Calu3 (cell line): ENCODE results near the gene ZNF333. TPM values are rescaled to one million over a fixed set of nuclear protein-coding genes. Genes with fewer than 3 reads are reported as not detected.

Source experiments
- BruUV-seq: library from RNA; stranded (reverse); fragments of 400-500 nt; replicated peaks from 2 replicates; lab custom pipeline; 2021; lab: Mats Ljungman, UMichigan
- CTCF ChIA-PET: fragments of 300-600 bp; sonication (Branson Sonifier 250); formaldehyde crosslinking; loops from one replicate; lab custom pipeline; 2022; ENCODE audit warnings: antibody characterized with exemption; lab: Charles Lee
- DNase-seq: peaks from one replicate; pipeline ENCODE4 v3.0.0; 2022
- H3K27ac Mint-ChIP-seq: one replicate; pipeline ENCODE4 v1.8.0; 2022; ENCODE audit warnings: mixed read lengths; ENCODE audit not compliant: unreplicated experiment
- H3K27me3 Mint-ChIP-seq: one replicate; pipeline ENCODE4 v1.8.0; 2022; ENCODE audit warnings: mixed read lengths; ENCODE audit not compliant: unreplicated experiment
- H3K36me3 Mint-ChIP-seq: one replicate; pipeline ENCODE4 v1.8.0; 2022; ENCODE audit warnings: mild to moderate bottlenecking, moderate library complexity, mixed read lengths; ENCODE audit not compliant: insufficient read depth, unreplicated experiment
- H3K4me1 Mint-ChIP-seq: one replicate; pipeline ENCODE4 v1.8.0; 2022; ENCODE audit warnings: mild to moderate bottlenecking, low read depth, mixed read lengths; ENCODE audit not compliant: unreplicated experiment
- H3K4me3 Mint-ChIP-seq: one replicate; pipeline ENCODE4 v1.8.0; 2022; ENCODE audit warnings: mild to moderate bottlenecking, low read depth, moderate library complexity, mixed read lengths; ENCODE audit not compliant: unreplicated experiment
- H3K9me3 Mint-ChIP-seq: one replicate; pipeline ENCODE4 v1.8.0; 2022; ENCODE audit warnings: low read depth, mixed read lengths; ENCODE audit not compliant: unreplicated experiment
- intact Hi-C: fragments of 100-400 bp; cut with micrococcal nuclease; formaldehyde crosslinking; loops from one replicate; pipeline ENCODE4 v1.10.0; 2022; ENCODE audit not compliant: unreplicated experiment
- total RNA-seq: library from RNA; stranded (reverse); gene quantifications from 2 replicates; pipeline ENCODE4 v1.2.3, GENCODE V29; 2022
- TF ChIP-seq, protein P1 (sequence below): fragments of 200-600 bp; IDR thresholded peaks from one replicate; pipeline ENCODE4 v1.8.0; 2022; ENCODE audit warnings: antibody characterized with exemption; ENCODE audit not compliant: unreplicated experiment

Gene ZNF333
- total RNA-seq, 1 experiment from 2014 or later, result 5.8 TPM

DNA sequence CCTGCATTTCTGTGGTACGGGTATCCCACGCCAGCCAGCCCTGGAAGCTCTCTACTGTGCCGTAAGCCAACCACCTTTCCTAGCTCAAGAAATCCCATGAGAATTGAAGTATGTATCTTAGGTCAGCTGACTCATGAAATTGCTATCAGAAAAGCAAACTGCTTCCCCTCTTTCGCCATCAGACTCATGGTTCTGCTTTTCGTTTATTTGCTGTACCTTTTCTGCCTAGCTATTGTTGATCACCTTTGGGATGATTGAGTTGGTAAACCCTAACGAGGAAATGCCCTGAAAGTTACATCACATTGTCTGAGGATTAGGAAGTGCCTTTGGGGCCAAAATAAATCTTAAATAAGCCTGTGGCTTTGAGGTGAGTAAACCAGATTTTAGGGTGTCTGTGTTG is 15.1 kb upstream of the ZNF333 start, which contains the start of gene ADGRE3:
Gene ADGRE3, minus strand, starts transcription at position 81 of the 400 bp plus-strand sequence. Its CDS starts 74 bp downstream, at position 7.
- no TSS peak for BruUV-seq
- Mint-ChIP-seq H3K27me3 (peaks cover 39% of the 10 kb centered on the region), H3K9me3 (no peaks in the 10 kb centered on the region), H3K4me3 (no peak within 1 kb of the TSS), H3K27ac (no peak within 1 kb of the TSS), H3K4me1 (no peaks in the 10 kb centered on the region), H3K36me3 (no peaks in the 10 kb centered on the region)
- TF ChIP-seq, protein P1, sequence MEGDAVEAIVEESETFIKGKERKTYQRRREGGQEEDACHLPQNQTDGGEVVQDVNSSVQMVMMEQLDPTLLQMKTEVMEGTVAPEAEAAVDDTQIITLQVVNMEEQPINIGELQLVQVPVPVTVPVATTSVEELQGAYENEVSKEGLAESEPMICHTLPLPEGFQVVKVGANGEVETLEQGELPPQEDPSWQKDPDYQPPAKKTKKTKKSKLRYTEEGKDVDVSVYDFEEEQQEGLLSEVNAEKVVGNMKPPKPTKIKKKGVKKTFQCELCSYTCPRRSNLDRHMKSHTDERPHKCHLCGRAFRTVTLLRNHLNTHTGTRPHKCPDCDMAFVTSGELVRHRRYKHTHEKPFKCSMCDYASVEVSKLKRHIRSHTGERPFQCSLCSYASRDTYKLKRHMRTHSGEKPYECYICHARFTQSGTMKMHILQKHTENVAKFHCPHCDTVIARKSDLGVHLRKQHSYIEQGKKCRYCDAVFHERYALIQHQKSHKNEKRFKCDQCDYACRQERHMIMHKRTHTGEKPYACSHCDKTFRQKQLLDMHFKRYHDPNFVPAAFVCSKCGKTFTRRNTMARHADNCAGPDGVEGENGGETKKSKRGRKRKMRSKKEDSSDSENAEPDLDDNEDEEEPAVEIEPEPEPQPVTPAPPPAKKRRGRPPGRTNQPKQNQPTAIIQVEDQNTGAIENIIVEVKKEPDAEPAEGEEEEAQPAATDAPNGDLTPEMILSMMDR, result no peak
- intact Hi-C loops, result no loop called here
- DNase-seq, result no peak
- CTCF ChIA-PET, result no interaction called here

DNA sequence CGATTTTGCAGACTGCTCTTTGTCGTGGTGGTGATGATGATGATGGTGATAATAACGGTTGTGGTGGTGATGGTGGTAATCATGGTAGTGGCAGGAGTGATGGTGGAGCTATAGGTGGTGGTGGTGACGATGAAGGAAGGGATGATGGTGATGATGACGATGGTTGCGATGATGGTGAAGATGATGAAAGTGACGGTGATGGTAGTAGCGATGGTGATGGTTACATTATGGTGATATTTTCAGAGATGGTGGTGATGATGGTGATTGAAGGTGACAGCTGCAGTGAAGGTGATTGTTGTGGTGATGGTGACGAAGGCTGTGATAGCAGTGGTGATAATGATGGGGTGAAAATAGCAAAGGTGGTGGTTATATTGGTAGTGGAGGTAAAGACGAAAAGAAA is 13.1 kb upstream of the ZNF333 start:
- intact Hi-C loops, result no loop called here
- Mint-ChIP-seq H3K27me3 (peaks cover 31% of the 10 kb centered on the region), H3K4me3 (no peak overlapping the region), H3K36me3 (no peaks in the 10 kb centered on the region), H3K4me1 (no peaks in the 10 kb centered on the region), H3K27ac (no peak overlapping the region), H3K9me3 (no peaks in the 10 kb centered on the region)
- TF ChIP-seq, protein P1, result no peak
- DNase-seq, result no peak
- CTCF ChIA-PET, result interaction anchor here (0.5 kb wide), 1 partner anchor 12 kb away, joined by 6 read pairs; no protein-coding TSS in a partner anchor
- BruUV-seq, result no TSS peak

DNA sequence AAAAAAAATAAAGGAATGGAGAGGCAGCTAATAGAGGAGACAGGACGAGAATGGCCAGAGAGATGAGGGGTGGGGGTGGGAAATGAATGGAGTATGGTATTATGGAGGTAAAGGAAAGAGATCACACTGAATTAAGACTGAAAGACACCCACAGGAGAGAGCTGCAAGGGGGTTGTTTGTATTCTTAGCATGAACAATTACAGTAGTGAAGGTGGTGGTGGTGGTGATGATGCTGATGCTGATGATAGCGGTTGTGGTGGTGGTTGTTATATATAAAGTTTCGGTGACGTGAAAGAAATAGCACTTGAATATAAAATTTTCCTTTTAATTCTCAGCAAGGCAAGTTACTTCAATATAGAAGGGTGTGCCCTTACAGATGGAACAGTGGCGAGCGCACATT is 12.4 kb upstream of the ZNF333 start:
- H3K36me3 Mint-ChIP-seq, result no peaks in the 10 kb centered on the region
- no peak overlapping the region for H3K27ac Mint-ChIP-seq
- no TSS peak for BruUV-seq
- intact Hi-C loops, result no loop called here
- DNase-seq, result no peak
- H3K27me3 Mint-ChIP-seq, result peaks cover 31% of the 10 kb centered on the region
- no peak overlapping the region for H3K4me3 Mint-ChIP-seq
- TF ChIP-seq, protein P1, result no peak
- H3K9me3 Mint-ChIP-seq, result no peaks in the 10 kb centered on the region
- no peaks in the 10 kb centered on the region for H3K4me1 Mint-ChIP-seq
- CTCF ChIA-PET, result no interaction called here

DNA sequence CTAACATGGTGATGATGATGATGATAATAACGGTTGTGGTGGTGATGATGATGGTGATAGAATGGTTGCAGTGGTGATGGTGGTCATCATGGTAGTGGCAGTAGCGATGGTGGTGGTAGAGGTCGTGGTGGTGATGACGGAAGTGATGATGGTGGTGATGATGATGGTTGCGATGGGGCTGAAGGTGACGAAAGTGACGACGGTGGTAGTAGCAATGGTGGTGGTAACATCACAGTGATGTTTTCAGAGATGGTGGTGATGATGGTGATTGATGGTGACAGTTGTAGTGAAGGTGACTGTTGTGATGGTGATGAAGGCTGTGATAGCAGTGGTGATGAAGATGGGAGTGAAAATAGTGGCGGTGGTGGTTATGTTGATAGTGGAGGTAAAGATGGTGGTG is 11.6 kb upstream of the ZNF333 start:
- intact Hi-C loops, result no loop called here
- CTCF ChIA-PET, result no interaction called here
- DNase-seq, result no peak
- H3K27ac Mint-ChIP-seq, result no peak overlapping the region
- no peaks in the 10 kb centered on the region for H3K9me3 Mint-ChIP-seq
- TF ChIP-seq, protein P1, result no peak
- no peaks in the 10 kb centered on the region for H3K4me1 Mint-ChIP-seq
- no peaks in the 10 kb centered on the region for H3K36me3 Mint-ChIP-seq
- BruUV-seq, result no TSS peak
- peaks cover 31% of the 10 kb centered on the region for H3K27me3 Mint-ChIP-seq
- H3K4me3 Mint-ChIP-seq, result no peak overlapping the region
